Measurements from ENCODE around the gene PPP2R3B.

Gene PPP2R3B

GRCh38 chrX:370244-370962, 16.3 kb downstream of the PPP2R3B start:
- no peak for DNase-seq

- DNase-seq, result no peak
Measured at GRCh38 chrX:369563-370101, 17.1 kb downstream of the PPP2R3B start.

- DNase-seq, result no peak
Measured at GRCh38 chrX:368811-369562, 17.7 kb downstream of the PPP2R3B start.

- no peak for DNase-seq
Measured at GRCh38 chrX:367866-368265, 18.8 kb downstream of the PPP2R3B start.

DNA sequence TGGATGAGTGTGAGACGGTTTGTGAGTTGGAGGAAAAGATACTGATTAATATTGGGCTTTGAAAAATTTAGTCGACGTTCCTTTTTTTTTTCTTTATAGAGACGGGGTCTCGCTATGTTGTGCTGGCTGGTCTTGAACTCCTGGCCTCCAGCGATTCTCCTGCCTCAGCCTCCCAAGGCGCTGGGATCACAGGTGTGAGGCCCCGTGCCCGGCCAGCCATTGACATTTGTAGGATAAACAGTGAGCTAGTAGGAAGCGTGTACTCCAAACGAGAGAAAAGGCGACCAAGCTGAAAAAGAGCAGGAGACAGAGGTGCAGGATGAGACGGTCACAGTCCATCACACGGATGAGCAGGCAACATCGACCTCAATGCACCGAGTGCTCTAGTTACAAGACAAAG, 19.4 kb downstream of the PPP2R3B start:
- no peak for DNase-seq

DNA sequence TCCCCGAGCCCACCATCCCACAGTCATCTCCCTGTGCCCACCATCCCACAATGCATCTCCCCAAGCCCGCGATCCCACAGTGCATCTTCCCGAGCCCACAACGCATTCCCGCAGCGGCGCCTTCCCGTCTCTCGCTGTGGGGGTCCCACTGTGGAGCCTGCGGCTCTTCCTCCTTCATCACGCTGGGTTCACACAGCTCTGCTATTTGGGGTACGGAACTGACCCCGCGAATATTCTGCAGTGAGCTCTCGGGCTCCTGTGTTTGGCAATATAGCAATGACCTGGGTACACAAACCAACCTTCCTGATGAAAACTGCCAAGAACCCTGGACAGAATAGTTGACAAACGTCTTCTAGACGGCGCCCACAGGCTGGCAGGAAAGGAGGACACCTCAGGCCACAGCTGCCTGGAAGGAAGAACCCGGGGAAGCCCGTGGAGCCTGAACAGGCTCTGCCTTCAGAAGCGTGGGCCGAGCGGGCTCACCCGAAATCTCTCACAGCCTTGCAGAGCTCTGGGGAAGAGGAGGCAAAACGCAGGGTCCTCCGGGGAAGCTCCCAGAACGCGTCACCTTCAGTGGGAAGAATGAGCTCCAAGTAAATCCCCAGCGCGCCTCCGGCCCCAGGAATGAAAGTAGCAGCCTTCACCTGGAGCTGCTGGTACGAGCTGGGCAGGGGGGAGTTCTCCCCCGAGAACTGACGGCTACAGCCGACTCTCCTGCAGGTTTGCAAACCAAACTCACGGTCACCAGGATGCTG, 22.9 kb downstream of the PPP2R3B start:
- DNase-seq, result no peak

DNA sequence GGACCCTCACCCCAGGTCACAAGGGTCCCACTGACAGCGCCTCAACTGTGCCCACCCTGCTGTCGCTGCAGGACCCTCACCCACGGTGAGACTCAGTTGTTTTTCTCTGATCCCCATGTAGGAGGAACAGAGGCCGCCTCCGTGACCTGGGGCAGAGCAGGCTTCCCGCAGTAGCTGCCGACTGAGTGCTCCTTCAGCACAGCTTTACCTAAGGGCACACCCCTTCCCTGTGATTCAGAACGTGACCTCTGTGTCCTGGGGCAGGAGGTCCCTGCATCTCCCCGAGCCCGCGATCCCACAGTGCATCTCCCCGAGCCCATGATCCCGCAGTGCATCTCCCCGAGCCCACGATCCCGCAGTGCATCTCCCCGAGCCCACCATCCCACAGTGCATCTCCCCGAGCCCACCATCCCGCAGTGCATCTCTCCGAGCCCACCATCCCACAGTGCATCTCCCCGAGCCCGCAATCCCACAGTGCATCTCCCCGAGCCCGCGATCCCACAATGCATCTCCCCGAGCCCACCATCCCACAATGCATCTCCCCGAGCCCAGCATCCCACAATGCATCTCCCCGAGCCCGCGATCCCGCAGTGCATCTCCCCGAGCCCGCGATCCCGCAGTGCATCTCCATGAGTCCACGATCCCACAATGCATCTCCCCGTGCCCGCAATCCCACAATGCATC, 23.6 kb downstream of the PPP2R3B start:
- DNase-seq, result no peak

GRCh38 chrX:362351-362750, 24.4 kb downstream of the PPP2R3B start:
- DNase-seq, result no peak

DNA sequence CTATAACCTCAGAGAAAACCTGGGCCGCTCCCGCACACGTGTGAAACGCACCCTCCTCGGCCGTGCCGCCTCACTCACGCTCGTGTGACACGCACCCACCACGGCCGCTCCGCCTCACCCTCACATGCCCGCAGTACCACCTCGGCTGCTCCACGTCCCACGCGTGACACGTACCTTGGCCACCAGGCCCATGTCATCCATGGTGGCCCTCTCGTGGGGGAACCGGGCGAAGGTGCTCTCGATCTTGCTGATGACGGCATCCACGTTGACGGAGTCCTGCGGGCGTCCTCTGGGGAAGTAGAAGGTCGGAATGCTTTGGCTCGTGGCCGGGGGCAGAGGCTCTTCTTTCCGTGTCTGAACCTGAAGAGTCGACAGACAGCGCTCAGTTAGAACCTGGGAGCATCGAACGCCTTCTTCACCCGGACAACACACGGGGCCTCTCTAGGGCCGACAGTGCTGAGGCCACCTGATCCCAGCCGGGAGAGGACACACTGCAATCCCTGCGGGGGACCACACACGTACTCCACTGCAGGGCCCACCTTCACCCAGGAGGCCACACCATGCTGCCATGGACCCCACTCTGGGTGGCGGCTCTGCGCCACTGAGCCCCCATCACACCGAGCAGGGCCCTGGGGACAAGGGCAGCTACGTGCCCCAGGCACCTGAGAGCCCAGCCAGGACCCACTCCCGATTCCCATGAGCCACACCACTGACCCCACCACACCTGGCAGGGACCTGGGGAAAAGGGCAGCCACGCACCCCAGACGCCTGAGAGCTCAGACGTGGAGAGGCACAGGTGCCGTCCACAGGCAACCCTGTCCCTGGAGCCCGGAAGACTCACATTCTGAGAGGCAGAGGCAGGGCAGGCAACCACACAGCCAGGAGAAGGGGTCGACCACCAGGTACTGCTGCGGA, 25.2 kb downstream of the PPP2R3B start:
- DNase-seq, result no peak

DNA sequence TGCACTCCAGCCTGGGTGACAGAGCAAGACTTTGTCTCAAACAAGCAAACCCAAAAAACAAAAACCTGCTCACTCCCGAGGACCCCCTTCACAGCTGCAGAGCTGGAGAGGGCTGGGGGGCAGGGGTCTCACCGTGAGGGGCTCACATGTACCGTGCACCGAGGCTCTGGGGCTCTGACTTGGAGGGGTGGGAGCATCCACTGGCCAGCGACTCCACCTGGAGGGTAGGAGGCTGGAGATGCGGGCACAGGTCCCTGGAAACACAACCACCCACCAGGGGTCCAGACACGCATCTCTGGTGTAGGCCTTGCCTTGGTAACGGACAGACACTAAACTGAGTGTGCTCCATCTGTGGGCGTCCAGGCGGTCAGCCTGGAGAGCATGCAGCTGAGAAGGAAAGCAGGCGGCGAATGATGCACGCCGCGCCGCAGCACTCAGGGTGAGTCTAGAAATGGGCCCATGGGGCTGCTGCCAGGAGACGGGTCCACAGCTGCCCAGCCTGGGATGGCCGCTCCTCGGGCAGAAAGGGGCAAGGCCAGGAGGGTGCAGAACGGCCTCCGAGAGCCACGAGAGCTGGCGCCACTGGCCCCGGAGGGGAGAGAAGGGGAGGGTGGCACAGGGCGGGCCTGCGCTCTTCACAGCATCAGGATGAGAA, 26.1 kb downstream of the PPP2R3B start:
- DNase-seq, result no peak

DNA sequence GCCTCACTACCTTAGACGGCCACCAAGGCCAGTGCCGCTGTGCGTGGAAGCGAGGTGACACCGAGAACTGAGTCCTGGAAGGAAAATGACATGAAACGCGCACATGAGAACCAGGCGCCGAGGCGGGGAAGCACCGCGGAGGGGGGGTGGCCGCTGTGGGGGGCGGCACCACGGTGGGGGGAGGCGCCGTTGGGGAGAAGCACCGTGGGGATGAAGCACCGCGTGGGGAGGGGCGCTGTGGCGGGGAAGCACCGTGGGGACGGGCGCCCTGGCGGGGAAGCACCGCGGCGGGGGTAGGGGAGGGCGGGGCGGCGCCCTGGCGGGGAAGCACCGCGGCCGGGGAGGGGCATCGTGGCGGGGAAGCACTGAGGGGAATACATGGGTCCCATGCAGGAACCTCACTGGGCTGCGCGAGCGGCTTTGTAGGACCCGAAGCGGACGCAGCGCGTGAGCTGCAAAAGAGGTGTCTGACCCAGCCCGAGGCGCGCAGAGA, 28.0 kb downstream of the PPP2R3B start:
- DNase-seq, result no peak

- DNase-seq, result peak; percentile 16
Measured at GRCh38 chrX:357693-358471, 28.8 kb downstream of the PPP2R3B start.

DNA sequence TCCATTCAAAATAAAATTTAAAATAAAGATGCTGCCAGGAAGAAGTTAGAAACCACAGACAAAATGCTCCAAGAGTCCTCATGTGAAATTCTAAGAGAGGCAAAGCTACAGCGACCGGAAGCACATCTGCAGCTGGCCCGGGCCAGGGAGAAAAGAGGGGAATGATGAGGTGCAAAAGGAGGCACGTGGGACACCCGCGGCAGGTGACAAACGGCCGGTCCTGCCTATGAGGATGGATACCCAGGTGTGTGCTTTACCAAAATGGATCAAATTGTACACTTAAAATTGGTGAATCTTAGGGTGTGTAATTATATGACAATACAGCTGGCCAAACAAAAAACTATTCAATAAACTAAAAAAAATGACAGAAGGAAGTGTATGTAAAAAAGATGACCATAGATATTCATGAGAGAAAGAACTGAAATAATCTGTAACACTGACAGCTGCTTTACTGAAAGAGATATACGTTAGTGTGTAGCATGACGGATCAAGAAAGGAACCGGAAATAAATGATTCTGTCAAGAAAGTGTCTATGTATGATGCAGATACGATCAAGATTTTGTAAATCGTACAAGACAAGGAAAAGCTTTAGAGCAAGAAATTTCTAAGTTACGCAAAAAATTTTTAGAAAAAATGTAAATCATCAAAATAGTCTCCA, 29.5 kb downstream of the PPP2R3B start:
- DNase-seq, result no peak

DNA sequence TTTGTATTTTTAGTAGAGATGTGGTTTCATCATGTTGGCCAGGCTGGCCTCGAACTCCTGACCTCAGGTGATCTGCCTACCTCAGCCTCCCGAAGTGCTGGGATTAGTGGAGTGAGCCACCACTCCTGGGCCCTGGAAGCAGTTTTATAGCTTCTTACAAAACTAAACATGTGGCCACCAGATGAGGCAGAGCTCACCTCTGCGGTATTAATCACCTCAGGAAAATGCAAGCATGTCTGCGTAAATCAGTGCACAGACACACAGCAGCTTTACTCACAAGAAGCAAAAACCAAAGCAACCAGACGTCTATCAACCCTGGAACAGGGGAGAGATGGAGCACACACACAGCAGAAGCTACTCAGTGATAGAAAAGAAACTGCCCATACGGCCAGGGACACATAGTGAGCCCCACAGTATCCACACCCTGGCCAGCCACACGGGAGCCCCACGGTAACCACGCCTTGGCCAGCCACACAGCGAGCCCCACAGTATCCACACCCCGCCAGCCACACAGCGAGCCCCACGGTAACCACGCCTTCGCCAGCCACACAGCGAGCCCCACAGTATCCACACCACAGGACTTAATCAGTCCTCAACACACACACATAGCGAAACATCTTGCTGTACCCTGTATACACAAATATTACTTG, 30.2 kb downstream of the PPP2R3B start:
- no peak for DNase-seq

DNA sequence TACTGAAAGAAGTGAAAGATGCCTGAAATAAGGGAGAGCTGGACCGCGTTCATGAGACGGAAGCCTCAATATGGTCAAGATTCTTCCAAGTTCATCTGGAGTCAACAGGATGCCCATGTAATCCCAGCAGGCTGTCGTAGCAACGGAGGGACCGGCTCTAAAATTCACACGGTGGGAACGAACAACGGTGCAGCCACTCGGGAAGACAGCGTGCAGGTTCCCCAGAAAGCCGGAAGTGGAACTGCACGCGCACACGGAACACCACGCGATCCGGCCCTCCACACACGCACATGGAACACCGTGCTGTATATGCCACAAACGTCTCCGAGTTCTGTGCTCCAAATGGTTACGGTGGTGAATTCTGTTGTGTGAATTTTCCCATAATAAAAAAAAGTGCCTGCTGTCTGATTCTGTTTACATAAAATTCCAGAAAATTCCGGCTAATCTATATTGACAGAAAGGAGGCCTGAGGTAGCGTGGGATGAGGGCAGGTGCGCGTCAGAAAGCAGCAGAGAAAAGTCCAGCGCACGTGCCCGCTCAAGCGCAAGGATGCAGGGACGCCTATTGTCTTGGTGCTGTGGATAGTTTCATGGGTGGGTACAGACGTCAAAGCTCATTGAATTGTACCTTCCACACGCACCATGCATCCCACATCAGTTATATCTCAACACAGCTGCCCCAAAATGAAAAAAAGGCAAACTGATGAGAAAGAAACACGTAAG, 31.2 kb downstream of the PPP2R3B start:
- DNase-seq, result no peak

DNA sequence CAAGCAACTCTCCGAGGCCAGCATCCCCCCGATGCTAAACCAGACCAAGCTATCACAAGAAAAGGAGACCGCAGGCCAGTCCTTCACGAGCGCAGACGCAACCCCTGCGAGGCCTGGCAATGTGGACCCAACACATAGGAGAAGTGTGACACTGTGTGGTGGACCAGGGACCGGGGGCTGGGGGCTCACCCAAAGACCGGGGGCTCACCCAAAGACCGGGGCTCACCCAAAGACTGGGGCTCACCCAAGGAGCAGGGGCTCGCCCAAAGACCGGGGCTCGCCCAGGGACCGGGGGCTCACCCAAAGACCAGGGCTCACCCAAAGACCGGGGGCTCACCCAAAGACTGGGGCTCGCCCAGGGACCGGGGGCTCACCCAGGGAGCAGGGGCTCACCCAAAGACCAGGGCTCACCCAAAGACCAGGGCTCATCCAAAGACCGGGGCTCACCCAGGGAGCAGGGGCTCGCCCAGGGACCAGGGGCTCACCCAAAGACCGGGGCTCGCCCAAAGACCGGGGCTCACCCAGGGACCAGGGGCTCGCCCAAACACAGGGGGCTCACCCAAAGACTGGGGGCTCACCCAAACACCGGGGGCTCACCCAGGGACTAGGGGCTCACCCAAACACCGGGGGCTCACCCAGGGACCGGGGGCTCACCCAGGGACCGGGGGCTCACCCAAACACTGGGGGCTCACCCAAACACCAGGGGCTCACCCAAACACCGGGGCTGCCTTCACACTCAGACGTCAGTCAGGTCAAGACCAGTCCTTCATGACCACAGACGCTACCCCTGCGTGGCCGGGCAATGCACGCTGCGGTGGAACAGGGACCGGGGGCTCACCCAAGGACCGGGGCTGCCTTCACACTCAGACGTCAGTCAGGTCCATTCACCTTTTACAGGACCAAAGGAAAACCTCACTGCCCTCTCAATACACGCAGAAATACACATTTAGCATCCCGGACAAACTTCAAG, 32.9 kb downstream of the PPP2R3B start:
- no peak for DNase-seq

Data from NCI-H226 (cell line).